Endothelial cell of umbilical vein (primary cell): ENCODE results near the gene GGN. TPM values are rescaled to one million over a fixed set of nuclear protein-coding genes. Genes with fewer than 3 reads are reported as not detected.

Source experiments
- BruUV-seq: library from RNA; stranded (reverse); fragments of 400-500 nt; replicated peaks from 2 replicates; lab custom pipeline; 2021; lab: Mats Ljungman, UMichigan
- CTCF ChIA-PET: fragments of 300-600, 350-600 bp; sonication (Branson Sonifier 250); formaldehyde crosslinking; loops from one replicate; lab custom pipeline; 2021; ENCODE audit warnings: antibody characterized with exemption, inconsistent platforms; lab: Charles Lee
- POLR2A ChIA-PET: fragments of 300-600, 350-600 bp; sonication (Branson Sonifier 250); formaldehyde crosslinking; loops from one replicate; lab custom pipeline; 2021; ENCODE audit warnings: antibody characterized with exemption, inconsistent platforms; lab: Charles Lee
- DNase-seq: peaks from one replicate; pipeline ENCODE4 v3.0.0-alpha.2; 2011; ENCODE audit warnings: low read depth, low spot score
- FAIRE-seq: peaks from 2 replicates; lab custom pipeline; 2011; peaks lifted over from hg19 to GRCh38; lab: Jason Lieb, UNC
- H2AFZ ChIP-seq: 2 replicates; pipeline ENCODE4 v1.6.0; 2012; ENCODE audit warnings: low read depth, low read length, control low read depth, inconsistent platforms
- H3K27ac ChIP-seq: 2 replicates; pipeline ENCODE4 v1.5.1; 2011; ENCODE audit warnings: low read depth, mild to moderate bottlenecking, control low read depth, low read length, moderate library complexity; ENCODE audit not compliant: insufficient read depth
- H3K27me3 ChIP-seq, 2 experiments: 2 replicates each; pipeline versions ENCODE4 v1.6.0 to v1.6.1; 2011; ENCODE audit warnings: low read length in 2 of 2, mixed read lengths in 1 of 2; ENCODE audit not compliant: control insufficient read depth in 2 of 2, insufficient read depth in 2 of 2
- H3K36me3 ChIP-seq, 2 experiments: 2 replicates in 1 of 2; 3 replicates in 1 of 2; pipeline ENCODE4 v1.5.1; 2011; ENCODE audit warnings: low read length in 2 of 2, mild to moderate bottlenecking in 1 of 2, moderate library complexity in 1 of 2; ENCODE audit not compliant: control insufficient read depth in 2 of 2, insufficient read depth in 2 of 2; ENCODE audit errors: extremely low read depth in 1 of 2
- H3K4me1 ChIP-seq: 3 replicates; pipeline ENCODE4 v1.5.1; 2011; ENCODE audit warnings: mild to moderate bottlenecking, low read length; ENCODE audit not compliant: control insufficient read depth, insufficient read depth; ENCODE audit errors: extremely low read depth
- H3K4me2 ChIP-seq: 2 replicates; pipeline ENCODE4 v1.6.1; 2011; ENCODE audit warnings: low read length, control low read depth, mixed read lengths; ENCODE audit not compliant: insufficient read depth
- H3K4me3 ChIP-seq, 3 experiments: fragments of 200-600 bp in 1 of 3; sonication (generic), shearing (Covaris generic) in 1 of 3; replicated peaks in 1 of 3; 2 replicates each; pipeline ENCODE4 v1.5.1; 2011 to 2016; ENCODE audit warnings: control low read depth in 3 of 3, low read length in 3 of 3, mild to moderate bottlenecking in 2 of 3, inconsistent platforms in 1 of 3, low read depth in 1 of 3, moderate library complexity in 1 of 3; ENCODE audit not compliant: insufficient read depth in 1 of 3
- H3K79me2 ChIP-seq: 2 replicates; pipeline ENCODE4 v1.6.0; 2012; ENCODE audit warnings: low read length, inconsistent platforms; ENCODE audit not compliant: control insufficient read depth, insufficient read depth
- H3K9ac ChIP-seq: replicated peaks from 2 replicates; pipeline ENCODE3; 2011; ENCODE audit warnings: low read length, control low read depth; ENCODE audit not compliant: insufficient read depth; ENCODE audit errors: extremely low read depth
- H3K9me1 ChIP-seq: replicated peaks from 3 replicates; pipeline ENCODE4 v1.6.0; 2011; ENCODE audit warnings: mild to moderate bottlenecking, low read length; ENCODE audit not compliant: control insufficient read depth, insufficient read depth; ENCODE audit errors: extremely low read depth
- H3K9me3 ChIP-seq: replicated peaks from 2 replicates; pipeline ENCODE4 v1.5.1; 2012; ENCODE audit warnings: low read length, inconsistent platforms; ENCODE audit not compliant: control insufficient read depth, insufficient read depth
- H4K20me1 ChIP-seq: replicated peaks from 2 replicates; pipeline ENCODE3; 2011; ENCODE audit warnings: mild to moderate bottlenecking, low read length; ENCODE audit not compliant: control insufficient read depth, insufficient read depth; ENCODE audit errors: extremely low read depth
- EZH2 ChIP-seq: IDR thresholded peaks from 2 replicates; pipeline ENCODE4 v1.6.1; 2012; ENCODE audit warnings: borderline replicate concordance, low read depth, mild to moderate bottlenecking, moderate library complexity, low read length, inconsistent platforms; ENCODE audit not compliant: severe bottlenecking
- MYC ChIP-seq: IDR thresholded peaks from one replicate; pipeline ENCODE4 v1.6.1; 2011; ENCODE audit warnings: mild to moderate bottlenecking, low read depth, low read length
- POLR2AphosphoS5 ChIP-seq: IDR thresholded peaks from 2 replicates; pipeline ENCODE4 v1.6.1; 2012; ENCODE audit warnings: low read depth, mild to moderate bottlenecking, control low read depth, low read length, moderate library complexity; ENCODE audit not compliant: insufficient read depth
- dilution Hi-C: fragments of 300-500 bp; cut with MboI; formaldehyde crosslinking; loops from one replicate; pipeline ENCODE4 v1.15.0; 2019; ENCODE audit warnings: low sequenced_read_pairs; ENCODE audit not compliant: extremely low pct_ligation_motif_present
- intact Hi-C: fragments of 100-400 bp; cut with micrococcal nuclease; formaldehyde crosslinking; loops from one replicate; pipeline ENCODE4 v1.10.0; 2022
- polyA plus RNA-seq, 4 experiments: library from polyadenylated mRNA; depleted of rRNA in 3 of 4; stranded (reverse) in 3 of 4; unstranded in 1 of 4; fragments of >200 nt; gene quantifications; 2 replicates each; pipeline versions ENCODE4 v1.2.1 to v1.2.3, GENCODE V29; 2011 to 2012; ENCODE audit warnings: missing spikeins in 1 of 4
- total RNA-seq: library from RNA; stranded (reverse); gene quantifications from 2 replicates; pipeline ENCODE4 v1.2.3, GENCODE V29; 2021
- TF ChIP-seq, protein P1 (sequence below): IDR thresholded peaks from 2 replicates; pipeline ENCODE4 v1.6.1; 2011; ENCODE audit not compliant: insufficient read depth, insufficient read length
- TF ChIP-seq, protein P2 (sequence below), 2 donors: IDR thresholded peaks; 1 replicate in 1 of 2; 2 replicates in 1 of 2; pipeline ENCODE4 v1.5.1; 2011; ENCODE audit warnings: low read length in 2 of 2, mild to moderate bottlenecking in 2 of 2, moderate library complexity in 2 of 2, control low read depth in 1 of 2, inconsistent platforms in 1 of 2, low read depth in 1 of 2; ENCODE audit not compliant: insufficient read depth in 1 of 2; ENCODE audit errors: extremely low read depth in 1 of 2

Gene GGN
- total and polyA plus RNA-seq, 2 donors (not counting 3 experiments of a cell fraction or from before 2014, with no cell fraction given) = 0.39 to 0.88 TPM

DNA sequence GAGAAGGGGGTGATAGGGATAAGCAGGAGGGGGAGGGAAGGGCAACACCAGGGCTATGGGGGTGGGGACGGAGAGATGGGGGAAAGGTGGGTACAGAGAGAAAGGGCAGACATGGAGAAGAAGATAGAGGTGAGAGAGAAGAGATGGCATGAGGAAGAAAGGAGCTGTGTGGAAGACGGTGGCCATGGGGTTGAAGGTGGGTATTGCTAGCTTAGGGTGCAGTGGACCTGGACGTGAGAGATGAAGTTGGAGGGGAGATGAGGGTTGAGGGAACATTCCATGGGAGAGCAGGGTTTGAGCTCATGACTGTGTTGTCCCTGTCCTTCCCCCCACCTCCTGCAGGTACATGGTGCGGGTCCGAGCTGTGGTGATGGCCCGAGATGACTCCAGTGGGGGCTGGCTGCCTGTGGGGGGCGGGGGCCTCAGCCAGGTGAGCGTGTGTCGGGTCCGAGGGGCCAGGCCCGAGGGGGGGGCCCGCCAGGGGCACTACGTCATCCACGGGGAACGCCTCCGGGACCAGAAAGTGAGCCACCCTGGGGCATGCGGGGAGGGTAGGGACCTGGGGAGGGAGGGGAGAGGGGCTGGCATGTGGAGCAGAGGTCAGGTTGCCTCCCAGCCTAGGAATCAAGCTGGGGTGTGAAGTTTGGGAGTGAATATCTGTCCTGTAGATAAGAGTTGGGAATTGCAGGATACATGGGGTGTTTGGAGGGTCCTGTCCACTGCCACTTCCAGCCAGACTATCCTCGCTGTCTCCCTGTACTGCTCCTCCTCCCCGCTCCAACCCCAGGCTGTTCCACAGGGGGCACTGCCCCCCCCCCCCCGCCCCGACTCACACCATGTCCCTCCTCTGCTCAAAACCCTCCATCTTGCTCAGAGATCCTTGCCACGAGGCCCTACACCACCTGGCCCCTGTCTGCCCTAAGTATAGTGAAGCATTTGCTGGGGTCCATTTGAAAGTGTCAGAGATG is 2.4 kb upstream of the GGN start:
- Histone ChIP-seq H3K27me3 (no peaks in the 10 kb centered on the region), H3K27ac (peak overlapping the region; percentile 56), H3K79me2 (peaks cover 18% of the 10 kb centered on the region), H3K36me3 (peaks cover 0 to 5% of the 10 kb centered on the region in 2 experiments), H3K9me3 (no peaks in the 10 kb centered on the region), H3K9ac (peak overlapping the region; percentile 33), H3K9me1 (no peaks in the 10 kb centered on the region), H3K4me2 (peak overlapping the region; percentile 75), H3K4me3 (peak overlapping the region; percentile 18 to 78 (median 35)), H2AFZ (peak overlapping the region; percentile 11), H4K20me1 (no peaks in the 10 kb centered on the region), H3K4me1 (peaks cover 16% of the 10 kb centered on the region)
- TF ChIP-seq, protein P1, sequence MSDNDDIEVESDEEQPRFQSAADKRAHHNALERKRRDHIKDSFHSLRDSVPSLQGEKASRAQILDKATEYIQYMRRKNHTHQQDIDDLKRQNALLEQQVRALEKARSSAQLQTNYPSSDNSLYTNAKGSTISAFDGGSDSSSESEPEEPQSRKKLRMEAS = no peak
- TF ChIP-seq, protein P2, sequence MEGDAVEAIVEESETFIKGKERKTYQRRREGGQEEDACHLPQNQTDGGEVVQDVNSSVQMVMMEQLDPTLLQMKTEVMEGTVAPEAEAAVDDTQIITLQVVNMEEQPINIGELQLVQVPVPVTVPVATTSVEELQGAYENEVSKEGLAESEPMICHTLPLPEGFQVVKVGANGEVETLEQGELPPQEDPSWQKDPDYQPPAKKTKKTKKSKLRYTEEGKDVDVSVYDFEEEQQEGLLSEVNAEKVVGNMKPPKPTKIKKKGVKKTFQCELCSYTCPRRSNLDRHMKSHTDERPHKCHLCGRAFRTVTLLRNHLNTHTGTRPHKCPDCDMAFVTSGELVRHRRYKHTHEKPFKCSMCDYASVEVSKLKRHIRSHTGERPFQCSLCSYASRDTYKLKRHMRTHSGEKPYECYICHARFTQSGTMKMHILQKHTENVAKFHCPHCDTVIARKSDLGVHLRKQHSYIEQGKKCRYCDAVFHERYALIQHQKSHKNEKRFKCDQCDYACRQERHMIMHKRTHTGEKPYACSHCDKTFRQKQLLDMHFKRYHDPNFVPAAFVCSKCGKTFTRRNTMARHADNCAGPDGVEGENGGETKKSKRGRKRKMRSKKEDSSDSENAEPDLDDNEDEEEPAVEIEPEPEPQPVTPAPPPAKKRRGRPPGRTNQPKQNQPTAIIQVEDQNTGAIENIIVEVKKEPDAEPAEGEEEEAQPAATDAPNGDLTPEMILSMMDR (IDR thresholded peaks at IDR 0.05; ENCODE audit: extremely low read depth in 1 of 2, insufficient read depth in 1 of 2, low read depth in 1 of 2, low read length in 2 of 2) = no peak
- no peak for TF ChIP-seq MYC
- no peak for TF ChIP-seq POLR2AphosphoS5
- no peak for TF ChIP-seq EZH2
- FAIRE-seq = no peak
- dilution Hi-C loops = no loop called here
- intact Hi-C loops = loop anchor here (1.0 to 5.0 kb wide), 3 partner anchors 13 to 158 kb away; partner anchors contain the start of gene FAM98C
- POLR2A ChIA-PET = interaction anchor here (3.6 kb wide), 1 partner anchor 16 kb away, joined by 39 read pairs; the partner anchor contains the start of gene PSMD8
- DNase-seq = no peak
- CTCF ChIA-PET = interaction anchor here (0.9 to 4.7 kb wide), 5 partner anchors 8 to 163 kb away, joined by 3 to 65 read pairs (median 5); partner anchors contain the start of genes CATSPERG and FAM98C
- no TSS peak for BruUV-seq
